ENCODE measurements around the gene EXOC4. TPM values are rescaled to one million over a fixed set of nuclear protein-coding genes. Genes with fewer than 3 reads are reported as not detected.

EXOC4 gene
- total RNA-seq, 1 experiment from 2014 or later = 77.0 TPM

DNA sequence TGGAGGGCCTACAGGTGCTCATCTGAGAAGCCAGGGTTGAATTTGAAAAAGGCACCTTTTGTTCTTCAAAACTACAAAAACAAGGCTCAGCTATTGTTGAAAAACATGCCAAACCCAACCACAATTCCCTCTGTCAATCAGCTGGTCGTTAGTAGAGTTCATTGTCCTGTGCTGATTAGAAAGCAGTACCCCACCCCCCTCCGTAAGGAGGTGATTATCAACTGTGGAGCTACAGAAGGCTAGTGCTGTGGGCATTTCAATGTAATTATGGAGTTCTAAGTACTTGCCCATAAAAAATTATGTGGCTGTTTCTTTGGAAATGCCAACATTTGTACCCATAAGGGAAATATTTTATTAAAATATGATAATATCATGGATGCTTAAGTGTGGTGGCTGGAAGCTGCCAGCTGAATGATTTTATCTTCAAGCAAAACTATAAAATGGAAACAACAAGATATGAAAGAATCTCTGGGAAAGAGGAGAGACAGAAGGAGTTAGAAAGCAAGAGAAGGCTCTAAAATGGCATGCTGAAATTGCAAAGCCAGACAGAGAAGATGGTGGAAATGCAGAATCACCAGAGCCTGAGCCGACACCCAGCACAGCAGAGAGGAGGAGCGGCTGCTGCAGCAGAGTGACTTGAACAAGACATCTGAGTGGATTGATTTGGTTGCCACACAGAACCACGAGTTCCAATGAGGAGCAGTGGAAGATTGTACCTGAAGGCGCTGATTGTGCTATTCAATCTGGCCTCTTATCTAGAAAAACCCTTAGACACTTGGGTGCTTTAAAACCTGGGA lies 694.8 kb downstream of the EXOC4 start:
- no peak for DNase-seq (ENCODE audit: extremely low read depth, low read depth)

DNA sequence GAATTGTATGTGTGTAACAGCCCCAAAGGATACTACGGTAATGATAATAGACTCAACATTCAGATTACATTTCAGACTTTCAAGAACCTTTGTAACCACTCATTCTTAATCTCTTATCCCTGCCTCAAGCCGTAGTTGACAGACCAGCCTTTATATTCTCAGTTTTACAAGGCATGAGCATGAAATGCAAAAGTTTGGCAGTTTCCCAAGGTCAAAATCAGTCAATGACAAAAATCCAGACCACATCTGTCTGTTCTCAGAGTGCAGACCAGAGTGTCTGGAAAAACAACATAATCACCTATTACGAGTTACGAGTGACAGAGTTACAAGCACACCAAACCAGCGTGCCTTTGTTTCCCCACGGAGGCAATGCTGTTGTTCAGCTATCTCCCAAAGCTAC lies 695.7 kb downstream of the EXOC4 start:
- DNase-seq (ENCODE audit: extremely low read depth, low read depth) = no peak

DNA sequence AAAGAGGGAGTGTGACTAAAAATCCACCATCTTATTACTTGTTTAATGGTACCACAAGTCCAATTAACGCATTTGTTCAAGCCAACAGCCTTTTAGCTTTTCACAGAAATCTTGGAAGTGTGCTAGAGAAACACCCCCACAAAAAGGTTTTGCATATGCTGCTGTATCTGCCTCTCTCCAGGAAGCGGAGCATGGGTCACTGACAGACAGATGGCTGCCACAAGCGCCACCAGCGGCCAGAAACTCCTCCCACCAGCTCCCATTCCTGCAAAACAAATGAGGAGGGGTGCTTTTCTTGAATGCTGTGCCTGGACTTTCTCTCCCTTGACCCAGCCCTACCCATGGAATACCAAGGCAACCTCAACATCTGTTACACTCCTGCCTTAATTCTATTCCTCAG lies 698.0 kb downstream of the EXOC4 start:
- DNase-seq (ENCODE audit: extremely low read depth, low read depth) = no peak

DNA sequence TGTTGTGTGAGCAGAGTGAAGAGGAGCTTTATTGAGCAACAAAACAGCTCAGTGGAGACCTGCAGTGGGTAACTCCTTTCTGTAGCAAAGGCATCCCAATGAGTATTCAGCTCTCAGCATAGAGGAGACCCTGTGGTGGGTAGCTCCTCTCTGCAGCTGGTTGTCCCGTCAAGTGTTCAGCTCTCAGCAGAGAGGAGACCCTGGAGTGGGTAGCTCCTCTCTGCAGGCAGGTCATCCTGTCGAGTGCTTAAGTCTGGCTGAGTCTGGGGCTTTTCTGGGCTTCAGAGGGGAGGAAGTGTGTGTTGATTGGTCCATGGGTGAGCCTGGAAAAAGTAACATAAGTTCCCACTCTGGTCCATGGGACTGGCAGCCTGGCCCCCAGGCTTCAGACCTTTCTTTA lies 702.3 kb downstream of the EXOC4 start:
- DNase-seq (ENCODE audit: extremely low read depth, low read depth) = no peak

DNA sequence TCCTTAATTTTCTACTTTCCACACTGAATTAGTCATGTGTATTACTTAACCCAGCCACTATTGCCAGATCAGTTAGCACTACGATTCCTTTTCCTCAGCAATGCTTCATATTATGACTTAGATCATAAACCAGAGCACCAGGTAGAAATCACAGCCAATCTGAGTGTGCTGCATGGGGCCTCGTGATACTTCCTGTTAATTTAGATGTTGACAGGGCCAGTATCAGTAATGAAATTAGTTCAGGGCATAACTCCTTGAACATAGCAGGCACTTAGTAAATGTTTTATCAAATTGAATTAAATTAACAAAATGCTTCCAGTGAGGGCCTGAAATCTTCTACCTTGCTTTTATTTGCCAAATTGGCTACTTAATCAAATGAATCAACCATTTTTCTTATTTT lies 705.0 kb downstream of the EXOC4 start:
- no peak for DNase-seq (ENCODE audit: extremely low read depth, low read depth)

DNA sequence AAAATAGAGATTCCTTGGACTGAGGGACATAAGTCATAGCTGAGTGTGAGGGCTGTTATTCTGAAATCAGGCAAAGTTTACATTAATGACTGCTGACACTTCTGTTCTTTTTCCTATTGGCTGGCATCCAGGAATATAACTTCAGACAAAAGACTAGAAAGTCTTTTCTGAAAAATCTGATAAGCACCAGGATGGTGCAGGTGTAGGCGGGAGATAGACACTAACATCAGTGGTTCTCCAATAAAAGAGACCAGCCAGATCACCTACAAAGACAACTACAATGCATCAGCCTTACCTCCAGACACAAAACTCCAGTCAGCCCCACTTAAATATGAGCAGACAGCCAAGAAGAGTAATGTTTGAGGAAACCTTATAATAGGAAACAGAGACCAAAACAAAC lies 705.9 kb downstream of the EXOC4 start:
- DNase-seq (ENCODE audit: extremely low read depth, low read depth) = no peak

DNA sequence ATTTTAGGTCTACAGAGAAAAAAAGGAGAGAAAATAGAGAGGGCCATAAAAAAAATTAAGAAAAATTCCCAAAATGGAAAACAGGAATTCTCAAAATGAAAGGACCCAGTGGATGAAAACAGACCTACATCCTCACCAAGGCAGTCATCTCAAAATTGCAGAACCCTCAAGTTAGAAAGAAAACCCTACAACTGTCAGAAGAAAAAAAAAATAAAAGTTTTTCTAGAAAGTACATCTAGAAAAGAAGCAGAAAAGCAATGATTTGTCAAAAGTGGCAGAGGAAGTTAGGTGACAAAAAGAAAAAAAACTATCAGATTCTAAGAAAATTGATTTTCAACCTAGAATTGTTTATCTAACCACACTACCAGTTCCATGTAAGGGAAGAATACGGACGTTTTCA lies 706.6 kb downstream of the EXOC4 start:
- DNase-seq (ENCODE audit: extremely low read depth, low read depth) = no peak

DNA sequence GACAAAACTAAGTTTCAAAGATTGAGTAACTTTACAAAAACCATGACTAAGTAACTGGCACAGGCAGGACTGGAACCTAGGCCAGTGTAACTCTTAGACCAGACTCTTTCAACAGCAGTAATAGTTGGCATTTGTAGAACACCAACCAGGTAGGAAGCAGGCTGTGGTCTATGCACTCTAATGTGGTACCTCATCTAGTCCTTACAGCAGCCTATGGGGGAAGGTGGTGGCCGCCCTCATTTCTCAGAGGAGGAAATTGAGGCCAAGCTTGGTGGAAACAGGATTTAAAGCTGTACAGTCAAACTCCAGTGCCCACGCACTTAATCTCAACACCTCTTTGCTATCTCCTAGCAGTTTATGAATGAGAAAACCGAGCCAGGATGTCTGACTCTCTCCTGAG lies 708.8 kb downstream of the EXOC4 start:
- DNase-seq (ENCODE audit: extremely low read depth, low read depth) = no peak

DNA sequence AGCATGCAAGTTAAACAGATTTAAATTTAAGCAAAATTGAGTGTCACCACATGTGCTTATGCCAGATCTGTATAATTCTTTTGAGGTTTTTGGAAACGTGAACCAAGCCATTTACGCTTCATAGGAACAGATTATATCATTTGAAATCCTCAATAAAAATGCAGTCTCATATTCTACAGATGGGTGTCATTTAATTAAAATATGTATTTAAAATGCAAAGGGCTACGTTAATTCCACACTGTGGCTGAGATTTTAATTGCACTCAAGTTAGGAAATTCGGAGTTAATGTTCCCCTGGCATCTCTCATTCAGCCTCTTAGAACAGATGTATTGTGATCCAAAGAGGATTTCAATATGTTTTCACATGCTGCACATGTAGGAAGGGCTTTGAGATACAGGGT lies 709.8 kb downstream of the EXOC4 start:
- DNase-seq (ENCODE audit: extremely low read depth, low read depth) = no peak

DNA sequence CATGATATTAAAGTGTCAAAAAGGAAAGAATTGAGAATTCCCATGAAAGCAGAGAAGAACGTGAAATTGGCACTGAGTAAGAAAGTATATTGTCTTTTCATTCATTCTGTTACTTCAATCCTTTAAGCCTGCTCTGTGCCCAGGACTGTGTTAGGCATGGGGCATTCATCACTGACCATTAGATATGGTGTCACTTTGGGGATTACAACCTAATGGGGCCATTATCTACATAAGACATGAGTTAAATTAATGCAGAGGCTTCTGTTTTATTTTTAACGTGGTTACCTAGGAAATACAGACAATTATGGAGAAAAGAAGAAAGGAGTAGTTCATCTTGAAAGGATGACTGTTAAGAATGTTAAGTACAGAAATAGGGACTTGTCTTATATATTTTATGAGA lies 710.8 kb downstream of the EXOC4 start:
- no peak for DNase-seq (ENCODE audit: extremely low read depth, low read depth)

DNA sequence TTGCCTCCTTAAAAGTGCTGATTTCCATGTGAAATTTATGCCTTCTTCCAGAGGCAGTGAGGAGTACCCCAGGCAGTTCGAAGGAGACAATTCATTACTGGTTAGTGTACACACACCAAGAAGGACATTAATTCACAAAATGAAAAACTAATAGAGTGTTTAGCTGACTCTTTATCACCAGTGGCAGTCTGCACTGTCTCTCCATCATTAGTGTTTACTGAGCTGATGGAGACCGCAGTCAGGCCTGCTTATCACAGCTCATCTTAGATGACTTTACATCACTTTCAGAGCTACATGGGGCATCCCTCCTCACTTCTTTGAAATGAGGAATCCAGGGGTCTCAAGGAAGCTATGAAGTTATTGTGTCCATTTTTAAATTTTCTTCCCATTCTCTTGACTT lies 718.7 kb downstream of the EXOC4 start:
- no peak for DNase-seq (ENCODE audit: extremely low read depth, low read depth)

DNA sequence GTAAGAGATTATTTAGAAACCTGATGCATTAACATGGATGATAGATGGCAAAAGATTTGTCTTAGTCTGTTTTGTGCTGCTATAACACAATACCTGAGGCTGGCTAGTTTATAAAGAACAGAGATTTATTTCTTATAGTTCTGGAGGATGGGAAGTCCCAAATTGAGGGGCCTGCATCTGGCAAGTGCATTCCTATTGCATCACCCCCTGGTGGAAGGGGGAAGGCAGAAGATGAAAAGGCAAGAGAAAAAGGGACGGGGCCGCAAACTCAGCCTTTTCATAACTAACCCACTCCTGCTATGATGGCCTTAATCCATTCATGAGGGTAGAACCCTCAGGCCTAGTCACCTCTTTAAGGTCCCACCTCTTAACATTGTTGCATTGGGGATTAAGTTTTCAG lies 720.8 kb downstream of the EXOC4 start:
- no peak for DNase-seq (ENCODE audit: extremely low read depth, low read depth)

DNA sequence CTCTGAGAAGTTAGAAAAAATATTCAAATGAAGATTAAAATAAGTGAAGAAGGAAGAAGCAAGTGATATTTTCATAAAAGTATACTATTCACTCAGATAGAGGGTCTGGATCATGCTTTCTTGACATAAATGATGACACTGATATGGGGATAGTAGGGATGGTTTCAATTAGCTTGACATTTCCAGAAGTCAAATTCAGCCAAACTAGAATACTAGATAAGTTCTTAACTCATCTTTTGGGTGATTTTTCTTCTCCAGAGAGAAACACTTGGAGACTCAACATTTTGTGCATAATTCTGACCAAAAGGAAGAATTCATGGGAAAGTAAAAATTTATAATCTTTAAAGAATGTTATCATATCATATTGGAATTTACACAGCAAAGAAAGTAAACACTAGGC lies 722.3 kb downstream of the EXOC4 start:
- DNase-seq (ENCODE audit: extremely low read depth, low read depth) = no peak

DNA sequence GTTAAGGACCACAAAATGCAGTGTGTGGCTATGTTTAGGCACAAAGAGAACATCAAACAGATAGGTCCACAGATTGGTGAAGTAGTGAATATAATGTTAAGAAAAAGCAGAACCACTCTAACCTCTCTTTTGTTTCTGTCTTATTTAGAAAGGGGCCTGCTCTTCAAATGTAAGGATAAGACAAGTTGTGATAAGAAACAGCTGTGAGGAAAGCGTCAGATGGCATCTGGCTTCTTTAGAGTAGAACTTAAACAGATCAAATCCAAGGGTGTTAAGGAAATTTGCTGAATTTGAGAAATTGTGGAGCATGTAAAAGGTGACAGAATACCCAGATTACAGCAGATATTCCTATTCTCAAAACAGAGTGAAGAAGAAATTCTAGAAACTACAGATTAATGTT lies 723.3 kb downstream of the EXOC4 start:
- DNase-seq (ENCODE audit: extremely low read depth, low read depth) = no peak

DNA sequence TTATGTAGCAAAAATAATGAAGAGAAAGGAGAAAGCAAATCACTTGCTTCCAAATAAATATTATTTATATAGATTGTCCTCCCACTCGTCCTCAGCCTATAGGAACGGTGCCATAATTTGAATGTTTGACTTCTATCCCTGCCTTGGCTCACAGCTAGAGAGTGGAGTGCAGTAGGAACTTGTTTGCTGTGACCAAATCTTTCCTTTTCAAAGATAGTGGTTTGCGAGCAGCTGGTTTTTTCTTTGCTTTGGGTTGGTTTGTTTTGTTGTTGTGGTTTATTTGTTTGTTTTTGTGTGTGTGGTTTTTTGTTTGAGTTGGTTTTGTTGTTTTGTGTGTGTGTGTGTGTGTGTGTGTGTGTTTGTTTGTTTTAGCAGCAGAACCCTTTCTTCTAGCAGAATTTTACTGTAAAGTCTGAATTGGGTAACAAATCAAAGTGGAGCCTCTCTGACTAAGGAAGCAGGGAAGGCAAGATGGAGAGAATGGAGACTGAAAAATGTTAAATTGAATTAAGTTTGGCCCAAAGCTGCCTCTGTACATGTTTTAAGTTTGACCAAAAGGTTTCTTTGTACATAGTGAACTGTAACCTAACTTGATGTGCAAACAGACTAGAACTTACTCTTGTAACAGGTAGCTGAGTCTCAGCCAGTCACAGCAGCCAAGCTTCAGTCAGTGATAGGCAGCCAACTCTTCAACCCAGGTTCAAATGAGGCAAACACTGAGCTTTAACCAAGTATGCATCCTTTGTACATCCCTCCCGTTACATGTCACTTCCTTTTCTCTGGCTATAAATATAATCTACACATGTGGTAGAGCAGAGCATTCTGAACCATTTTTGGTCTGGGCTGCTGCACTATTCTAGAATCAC lies 724.8 kb downstream of the EXOC4 start:
- DNase-seq (ENCODE audit: extremely low read depth, low read depth) = no peak

DNA sequence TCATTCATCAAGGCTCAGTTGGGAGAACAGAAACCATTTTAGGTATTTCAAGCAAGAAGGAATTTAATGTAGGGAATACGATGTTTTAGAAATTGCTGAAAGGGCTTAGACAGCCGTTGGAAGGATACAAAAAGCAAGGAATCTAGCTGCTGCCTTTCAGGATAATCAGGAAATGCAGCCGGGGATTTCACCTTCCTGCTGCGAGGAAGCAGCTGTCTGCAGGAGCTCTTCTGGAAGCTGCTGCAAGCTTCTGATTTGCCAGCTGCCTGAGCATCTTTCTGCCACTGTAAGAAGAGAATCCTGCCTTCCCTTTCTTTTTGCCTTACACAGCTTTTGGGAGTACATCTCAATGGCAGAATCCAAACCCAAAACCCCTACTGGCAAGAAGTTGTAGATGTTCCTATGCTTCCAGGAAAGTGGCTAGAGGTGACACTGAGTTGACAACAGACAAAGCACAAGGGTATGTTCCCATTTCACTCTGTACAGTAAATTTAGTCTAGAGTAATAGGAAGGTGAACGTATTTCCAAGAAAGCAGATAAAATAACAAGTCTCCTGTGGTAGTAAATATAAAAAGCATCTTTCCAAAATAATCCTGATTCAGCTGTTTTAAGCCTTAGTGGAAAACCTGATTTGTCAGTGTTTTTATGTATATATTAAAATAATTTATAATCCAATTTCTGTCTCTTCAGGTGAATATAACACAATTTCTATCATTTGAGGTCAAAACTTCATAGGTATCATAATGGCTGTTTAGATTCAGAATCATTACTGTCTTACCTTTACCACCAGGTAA lies 725.8 kb downstream of the EXOC4 start:
- no peak for DNase-seq (ENCODE audit: extremely low read depth, low read depth)

DNA sequence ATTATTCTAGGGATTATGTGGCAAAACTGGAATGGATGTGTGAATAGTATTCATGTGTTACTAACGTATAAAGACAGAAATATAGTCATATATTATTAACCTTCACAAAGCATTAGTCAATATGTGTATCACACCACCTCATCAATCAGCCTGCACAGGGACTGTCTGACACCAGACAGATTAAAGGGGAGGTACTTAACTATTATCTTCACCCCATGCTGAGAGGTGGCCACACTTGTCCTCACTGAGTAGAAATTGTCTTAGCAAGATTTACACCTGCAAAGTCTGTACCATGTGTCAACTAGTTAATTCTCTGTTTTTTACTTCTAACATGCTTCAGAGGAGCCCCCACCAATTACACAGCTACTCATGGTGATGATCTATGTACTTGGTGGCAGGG lies 727.9 kb downstream of the EXOC4 start:
- DNase-seq (ENCODE audit: extremely low read depth, low read depth) = no peak

DNA sequence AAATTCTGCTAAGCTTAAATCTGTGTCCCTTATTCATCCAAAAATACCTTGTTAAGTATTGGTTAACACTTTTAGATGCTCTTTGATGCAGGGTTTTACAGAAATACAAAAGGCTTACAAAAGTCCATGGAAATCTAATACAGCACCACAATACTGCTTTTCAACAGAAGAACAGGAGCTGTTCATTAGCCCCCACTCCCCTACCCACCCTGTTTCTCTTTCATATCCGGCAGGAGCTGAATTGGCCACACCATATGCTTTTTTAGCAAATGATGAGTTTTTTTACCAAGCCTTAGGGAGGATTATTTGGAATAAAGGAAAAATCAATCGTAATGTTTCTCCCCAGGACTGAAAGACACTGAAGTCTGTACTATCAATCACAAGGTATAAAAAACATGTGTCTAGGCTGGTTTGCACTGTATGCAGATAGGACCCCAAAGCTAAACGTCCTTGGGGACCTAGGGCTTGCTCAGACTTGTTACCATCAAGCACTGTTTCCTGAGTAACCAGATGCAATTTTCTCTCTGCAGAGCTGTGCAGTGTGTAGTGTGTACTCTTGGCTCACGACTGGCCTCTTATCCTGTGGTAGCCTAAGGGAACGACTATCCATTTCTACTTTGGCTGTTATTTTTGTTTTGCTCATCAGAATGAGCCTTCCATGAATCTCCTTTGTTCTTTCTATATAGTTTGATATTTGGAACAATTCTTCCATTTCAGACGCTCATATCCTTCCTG lies 731.0 kb downstream of the EXOC4 start:
- DNase-seq (ENCODE audit: extremely low read depth, low read depth) = no peak

DNA sequence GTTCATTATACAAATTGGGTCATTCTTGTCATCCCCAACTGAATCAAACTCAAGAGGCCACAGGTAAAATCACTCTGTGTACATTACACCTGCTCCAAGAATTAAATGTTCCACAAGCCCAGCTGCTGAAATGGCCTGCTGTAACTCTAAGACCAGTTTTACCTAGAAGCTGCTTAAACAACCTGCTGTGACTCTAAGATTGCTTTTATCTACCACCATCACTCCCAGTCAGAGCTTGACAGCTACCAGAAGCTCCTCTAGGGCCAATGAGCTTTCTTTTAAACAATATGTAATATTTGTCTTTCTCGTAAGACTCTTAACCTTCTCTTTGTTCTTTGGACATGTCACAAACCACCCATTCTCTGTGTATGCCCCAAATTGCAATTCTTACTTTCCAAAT lies 732.4 kb downstream of the EXOC4 start:
- no peak for DNase-seq (ENCODE audit: extremely low read depth, low read depth)

DNA sequence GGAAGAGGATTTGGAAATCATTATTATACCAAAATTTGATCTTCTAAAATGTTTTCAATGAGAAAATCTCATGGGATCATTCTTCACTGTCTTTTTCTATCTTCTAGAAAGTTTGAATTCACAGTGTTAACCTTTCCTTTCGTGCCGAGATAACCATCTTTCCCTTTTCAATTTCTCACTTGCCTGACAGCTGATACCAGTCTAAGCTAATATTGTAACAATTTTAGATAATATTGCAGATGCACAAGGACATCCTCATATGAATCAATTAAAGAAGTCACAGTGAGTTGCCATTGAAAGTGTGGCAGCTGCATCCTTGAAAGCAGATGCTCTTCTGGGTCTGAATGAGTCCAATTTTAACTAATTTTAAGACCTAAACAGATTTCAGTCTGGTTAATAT lies 734.7 kb downstream of the EXOC4 start:
- no peak for DNase-seq (ENCODE audit: extremely low read depth, low read depth)

DNA sequence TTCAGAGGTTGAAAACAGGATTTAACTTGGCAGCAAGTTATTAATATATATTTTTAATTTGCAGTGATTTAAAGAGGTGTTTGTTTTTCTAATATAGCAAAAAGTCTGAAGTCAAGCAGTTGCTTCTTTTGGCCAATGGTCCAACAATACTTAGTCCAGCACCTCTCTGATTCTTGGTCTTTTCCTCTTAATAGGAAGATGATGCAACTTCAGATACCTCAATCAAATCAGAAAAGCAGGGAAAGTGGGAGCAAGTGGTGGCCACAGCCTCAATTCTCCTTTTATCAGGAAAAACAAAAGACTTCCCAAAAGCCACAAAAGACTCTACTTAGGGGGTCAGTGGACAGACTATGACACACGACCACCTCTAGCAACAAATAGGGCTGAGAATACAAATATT lies 740.7 kb downstream of the EXOC4 start:
- no peak for DNase-seq (ENCODE audit: extremely low read depth, low read depth)

Measured in NCI-H460 (cell line).